Nucleus accumbens (tissue), 56 donors: ENCODE results near the gene KCNN4.

Experiments
- DNase-seq, 56 donors: peaks; one replicate each; lab custom pipeline; 2025; lab: John Stamatoyannopoulos, UW

Gene KCNN4

GRCh38 chr19:43721469-43722048, 59.2 kb downstream of the KCNN4 start:
- no peak for DNase-seq

- DNase-seq, result no peak
These were observed 59.8 kb downstream of the KCNN4 start for GRCh38 chr19:43720936-43721335.

GRCh38 chr19:43719918-43720317, 60.9 kb downstream of the KCNN4 start:
- no peak for DNase-seq

- DNase-seq, result no peak
These were observed 61.4 kb downstream of the KCNN4 start for GRCh38 chr19:43719378-43719868.

- DNase-seq, result no peak
These were observed 62.0 kb downstream of the KCNN4 start for GRCh38 chr19:43718627-43719377.
